Nephron progenitor cell (in vitro differentiated cells): ENCODE measurements around the gene SMCHD1.
"Not testable (repeated sequence)": the region's sequence is repeated elsewhere in the genome, so short reads cannot be mapped to it uniquely, and the experiment has no call there.

Experiments used
- DNase-seq: peaks from one replicate; pipeline ENCODE4 v3.0.0; 2021
- H3K27ac Mint-ChIP-seq: 2 replicates; pipeline ENCODE4 v1.8.0; 2021; ENCODE audit warnings: mild to moderate bottlenecking, moderate library complexity, mixed read lengths
- H3K27me3 Mint-ChIP-seq: 2 replicates; pipeline ENCODE4 v1.8.0; 2021; ENCODE audit warnings: mild to moderate bottlenecking, low read depth, mixed read lengths; ENCODE audit not compliant: poor library complexity
- H3K36me3 Mint-ChIP-seq: 2 replicates; pipeline ENCODE4 v1.8.0; 2021; ENCODE audit warnings: low read depth, mixed read lengths
- H3K4me1 Mint-ChIP-seq: 2 replicates; pipeline ENCODE4 v1.8.0; 2021; ENCODE audit warnings: mixed read lengths
- H3K4me3 Mint-ChIP-seq: 2 replicates; pipeline ENCODE4 v1.8.0; 2021; ENCODE audit warnings: mild to moderate bottlenecking, moderate library complexity, mixed read lengths
- H3K9me3 Mint-ChIP-seq: 2 replicates; pipeline ENCODE4 v1.8.0; 2021; ENCODE audit warnings: mild to moderate bottlenecking, moderate library complexity, mixed read lengths
- CTCF ChIP-seq: fragments of 200-600 bp; sonication (generic); IDR thresholded peaks from 2 replicates; pipeline ENCODE4 v1.5.0; 2021; ENCODE audit warnings: antibody characterized with exemption

Gene SMCHD1

GRCh38 chr18:2850816-2851215, 195.3 kb downstream of the SMCHD1 start:
- H3K27ac Mint-ChIP-seq, result no peak overlapping the region
- TF ChIP-seq CTCF, result no peak
- H3K9me3 Mint-ChIP-seq, result no peaks in the 10 kb centered on the region
- H3K36me3 Mint-ChIP-seq, result no peaks in the 10 kb centered on the region
- no peak for DNase-seq
- H3K4me3 Mint-ChIP-seq, result no peak overlapping the region
- H3K27me3 Mint-ChIP-seq, result peaks cover 44% of the 10 kb centered on the region
- peaks cover 36% of the 10 kb centered on the region for H3K4me1 Mint-ChIP-seq

GRCh38 chr18:2851771-2852170, 196.2 kb downstream of the SMCHD1 start:
- no peak overlapping the region for H3K4me3 Mint-ChIP-seq
- peaks cover 36% of the 10 kb centered on the region for H3K4me1 Mint-ChIP-seq
- DNase-seq, result no peak
- no peaks in the 10 kb centered on the region for H3K9me3 Mint-ChIP-seq
- H3K27me3 Mint-ChIP-seq, result peaks cover 34% of the 10 kb centered on the region
- H3K36me3 Mint-ChIP-seq, result no peaks in the 10 kb centered on the region
- no peak overlapping the region for H3K27ac Mint-ChIP-seq
- no peak for TF ChIP-seq CTCF

- H3K4me3 Mint-ChIP-seq, H3K36me3 Mint-ChIP-seq, DNase-seq, H3K27ac Mint-ChIP-seq, H3K9me3 Mint-ChIP-seq: not testable (repeated sequence)
- Mint-ChIP-seq H3K4me1 (peaks cover 43% of the 10 kb centered on the region), H3K27me3 (peaks cover 32% of the 10 kb centered on the region)
These were observed 196.9 kb downstream of the SMCHD1 start for GRCh38 chr18:2852460-2852859.

GRCh38 chr18:2853173-2853925, 197.8 kb downstream of the SMCHD1 start:
- H3K36me3 Mint-ChIP-seq, result no peaks in the 10 kb centered on the region
- H3K4me3 Mint-ChIP-seq, result no peak overlapping the region
- peaks cover 23% of the 10 kb centered on the region for H3K27me3 Mint-ChIP-seq
- peaks cover 39% of the 10 kb centered on the region for H3K4me1 Mint-ChIP-seq
- no peak overlapping the region for H3K27ac Mint-ChIP-seq
- H3K9me3 Mint-ChIP-seq, result no peaks in the 10 kb centered on the region
- no peak for DNase-seq
- TF ChIP-seq CTCF, result no peak

- H3K27me3 Mint-ChIP-seq, result peaks cover 15% of the 10 kb centered on the region
- H3K9me3 Mint-ChIP-seq, result peaks cover 3% of the 10 kb centered on the region
- no peak for DNase-seq
- no peak overlapping the region for H3K4me3 Mint-ChIP-seq
- no peaks in the 10 kb centered on the region for H3K36me3 Mint-ChIP-seq
- H3K4me1 Mint-ChIP-seq, result peaks cover 36% of the 10 kb centered on the region
- H3K27ac Mint-ChIP-seq, result no peak overlapping the region
- no peak for TF ChIP-seq CTCF
These were observed 198.6 kb downstream of the SMCHD1 start for GRCh38 chr18:2853926-2854664.
